Esophagus squamous epithelium (tissue), 5 donors: ENCODE data around the gene AFAP1L2. TPM values are rescaled to one million over a fixed set of nuclear protein-coding genes. Genes with fewer than 3 reads are reported as not detected.
A peak's percentile ranks its signal among the peaks of the same experiment; 100 is the strongest.

ENCODE experiments used
- DNase-seq: peaks from one replicate; lab custom pipeline; 2025; lab: John Stamatoyannopoulos, UW
- H3K27ac ChIP-seq, 4 donors: fragments of 200-600 bp; sonication (generic); one replicate each; pipeline ENCODE4 v1.5.1; 2016 to 2019; ENCODE audit warnings: mild to moderate bottlenecking in 1 of 4
- H3K27me3 ChIP-seq, 4 donors: fragments of 200-600 bp; sonication (generic); 1 replicate in 3 of 4; 2 replicates in 1 of 4; pipeline versions ENCODE4 v1.5.1 to v1.6.0; 2017 to 2021; ENCODE audit warnings: antibody characterized with exemption in 1 of 4
- H3K36me3 ChIP-seq, 3 donors: fragments of 200-600 bp; sonication (generic); one replicate each; pipeline ENCODE4 v1.5.1; 2016 to 2019
- H3K4me1 ChIP-seq, 3 donors: fragments of 200-600 bp; sonication (generic); one replicate each; pipeline ENCODE4 v1.5.1; 2017 to 2019
- H3K4me3 ChIP-seq, 4 donors: fragments of 200-600 bp; sonication (generic); 1 replicate in 3 of 4; 2 replicates in 1 of 4; pipeline ENCODE4 v1.5.1; 2016 to 2019; ENCODE audit warnings: mild to moderate bottlenecking in 2 of 4, moderate library complexity in 1 of 4
- H3K9me3 ChIP-seq, 3 donors: fragments of 200-600 bp; sonication (generic); one replicate each; pipeline ENCODE4 v1.5.1; 2016 to 2019
- POLR2A ChIP-seq, 4 donors: fragments of 450-650 bp; IDR thresholded peaks; one replicate each; pipeline ENCODE4 v1.6.1; 2017; ENCODE audit warnings: antibody characterized with exemption in 4 of 4, mild to moderate bottlenecking in 4 of 4, moderate library complexity in 3 of 4
- WGBS, 2 donors: methylation state at CpG; one replicate each; pipeline ENCODE4 v1.1.5; 2018; 5-methylcytosine and 5-hydroxymethylcytosine counted together
- intact Hi-C: fragments of 100-400 bp; cut with DNase I; formaldehyde crosslinking; loops from one replicate; pipeline ENCODE4 v1.15.0; 2022
- total RNA-seq, 4 donors: library from RNA; depleted of rRNA; stranded (reverse); fragments of >200 nt; gene quantifications; one replicate each; pipeline ENCODE4 v1.1.0, GENCODE V29; 2016
- TF ChIP-seq, protein P1 (sequence below), 6 experiments: fragments of 450-650 bp in 4 of 6; fragments of 200-600 bp in 2 of 6; sonication (generic) in 2 of 6; IDR thresholded peaks; one replicate each; pipeline ENCODE4 v1.5.1; 2016 to 2019; ENCODE audit warnings: antibody characterized with exemption in 6 of 6, mild to moderate bottlenecking in 4 of 6, moderate library complexity in 4 of 6
- donor health status: DM: yes; HTN: yes; CAD: no.

AFAP1L2 gene
- total RNA-seq, 4 donors from 2014 or later, result 9.8 to 15.5 (median 11.8) TPM

DNA sequence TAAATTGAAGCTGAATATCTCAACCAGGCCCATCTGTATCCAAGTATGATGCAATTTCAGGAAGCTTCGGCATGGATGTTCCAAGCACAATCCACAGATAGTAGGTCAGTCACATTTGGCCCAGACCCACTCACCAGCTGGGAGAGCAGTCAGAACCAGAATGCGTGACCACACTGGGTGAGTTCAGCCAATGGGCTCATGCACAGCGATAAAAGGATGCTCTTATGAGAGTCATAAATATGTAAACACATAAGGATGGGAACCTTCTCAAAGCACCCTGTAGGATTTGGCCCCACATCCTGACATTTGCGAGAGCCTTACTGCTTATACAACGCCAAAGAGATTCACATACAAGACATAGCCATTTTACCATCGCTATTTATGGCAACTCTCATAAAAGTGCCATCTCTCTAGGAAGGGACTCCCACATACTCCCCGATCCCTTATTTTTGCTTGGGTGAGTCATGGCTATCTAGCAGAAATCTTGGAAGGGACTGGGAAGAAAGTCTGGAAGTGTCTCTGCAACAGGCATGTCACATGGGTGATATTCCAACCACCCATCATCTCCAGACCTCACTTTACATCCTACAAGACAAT is 3.0 kb downstream of the AFAP1L2 start:
- no peaks in the 10 kb centered on the region for H3K36me3 ChIP-seq
- peak overlapping the region in 3 of 4 donors; percentile 67 to 87 (median 78) for H3K27ac ChIP-seq
- 64 to 69% methylated on average over 7 of the region's 7 CpGs for WGBS, 2 donors
- no peak for TF ChIP-seq POLR2A (IDR thresholded peaks at IDR 0.05)
- TF ChIP-seq, protein P1, sequence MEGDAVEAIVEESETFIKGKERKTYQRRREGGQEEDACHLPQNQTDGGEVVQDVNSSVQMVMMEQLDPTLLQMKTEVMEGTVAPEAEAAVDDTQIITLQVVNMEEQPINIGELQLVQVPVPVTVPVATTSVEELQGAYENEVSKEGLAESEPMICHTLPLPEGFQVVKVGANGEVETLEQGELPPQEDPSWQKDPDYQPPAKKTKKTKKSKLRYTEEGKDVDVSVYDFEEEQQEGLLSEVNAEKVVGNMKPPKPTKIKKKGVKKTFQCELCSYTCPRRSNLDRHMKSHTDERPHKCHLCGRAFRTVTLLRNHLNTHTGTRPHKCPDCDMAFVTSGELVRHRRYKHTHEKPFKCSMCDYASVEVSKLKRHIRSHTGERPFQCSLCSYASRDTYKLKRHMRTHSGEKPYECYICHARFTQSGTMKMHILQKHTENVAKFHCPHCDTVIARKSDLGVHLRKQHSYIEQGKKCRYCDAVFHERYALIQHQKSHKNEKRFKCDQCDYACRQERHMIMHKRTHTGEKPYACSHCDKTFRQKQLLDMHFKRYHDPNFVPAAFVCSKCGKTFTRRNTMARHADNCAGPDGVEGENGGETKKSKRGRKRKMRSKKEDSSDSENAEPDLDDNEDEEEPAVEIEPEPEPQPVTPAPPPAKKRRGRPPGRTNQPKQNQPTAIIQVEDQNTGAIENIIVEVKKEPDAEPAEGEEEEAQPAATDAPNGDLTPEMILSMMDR (IDR thresholded peaks at IDR 0.05), result no peak
- H3K9me3 ChIP-seq, result no peaks in the 10 kb centered on the region
- intact Hi-C loops, result no loop called here
- no peak for DNase-seq
- H3K4me1 ChIP-seq, result peaks cover 3 to 92% (median 40%) of the 10 kb centered on the region in 3 donors
- no peak overlapping the region for H3K4me3 ChIP-seq
- H3K27me3 ChIP-seq, result peaks cover 0 to 27% (median 0%) of the 10 kb centered on the region in 4 donors

DNA sequence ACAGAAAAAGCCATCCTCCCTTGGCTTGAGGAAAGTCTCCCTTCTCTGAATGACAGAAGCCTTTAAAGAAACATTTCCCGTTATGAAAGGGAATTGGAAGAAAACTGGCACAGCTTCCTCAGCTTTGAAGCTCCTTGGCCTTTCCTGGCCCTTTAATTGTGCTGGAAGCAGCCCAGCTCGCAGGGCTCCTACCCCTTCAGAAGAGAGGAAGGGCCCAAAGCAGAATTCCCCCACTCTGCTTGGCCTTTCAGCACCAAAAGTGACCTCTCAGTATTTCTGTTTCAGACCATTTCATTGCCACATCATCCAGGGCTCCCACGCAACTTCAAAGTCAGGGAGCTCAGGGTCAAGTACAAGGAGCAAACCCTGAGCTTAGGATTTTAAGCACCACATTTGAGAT is 4.2 kb downstream of the AFAP1L2 start:
- Histone ChIP-seq H3K36me3 (no peaks in the 10 kb centered on the region), H3K9me3 (no peaks in the 10 kb centered on the region), H3K4me1 (peaks cover 3 to 92% (median 41%) of the 10 kb centered on the region in 3 donors), H3K4me3 (no peak overlapping the region), H3K27ac (peak overlapping the region in 3 of 4 donors; percentile 3 to 87 (median 78)), H3K27me3 (peaks cover 0 to 26% (median 0%) of the 10 kb centered on the region in 4 donors)
- intact Hi-C loops, result no loop called here
- TF ChIP-seq POLR2A (IDR thresholded peaks at IDR 0.05), result no peak
- TF ChIP-seq, protein P1 (IDR thresholded peaks at IDR 0.05), result no peak
- DNase-seq, result no peak
- 41 to 49% methylated on average over 2 of the region's 3 CpGs for WGBS, 2 donors

DNA sequence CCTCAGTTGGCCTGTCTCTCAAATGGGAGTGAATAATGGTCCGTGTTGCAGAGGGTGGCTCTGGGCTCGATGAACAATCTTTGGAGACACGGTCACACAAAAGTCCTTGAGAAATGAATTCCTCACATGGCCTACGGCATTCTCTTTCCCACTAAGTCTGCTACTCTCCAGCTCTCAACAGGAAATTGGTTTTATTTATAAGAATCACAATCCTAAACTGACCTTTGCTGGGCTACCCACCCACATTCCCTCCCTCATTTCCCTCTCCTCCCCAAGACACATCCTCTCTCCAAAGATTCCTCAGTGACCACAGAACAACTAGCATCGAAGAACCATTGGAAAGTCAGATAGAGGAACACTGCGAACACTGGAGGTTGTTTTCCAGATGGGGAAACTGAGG is 4.7 kb downstream of the AFAP1L2 start:
- DNase-seq, result no peak
- H3K4me3 ChIP-seq, result no peak overlapping the region
- H3K9me3 ChIP-seq, result no peaks in the 10 kb centered on the region
- TF ChIP-seq POLR2A (IDR thresholded peaks at IDR 0.05), result no peak
- TF ChIP-seq, protein P1 (IDR thresholded peaks at IDR 0.05), result no peak
- H3K36me3 ChIP-seq, result no peaks in the 10 kb centered on the region
- H3K27me3 ChIP-seq, result peaks cover 0 to 21% (median 0%) of the 10 kb centered on the region in 4 donors
- WGBS, 2 donors, result 59 to 70% methylated on average over 6 of the region's 6 CpGs
- intact Hi-C loops, result no loop called here
- peaks cover 3 to 91% (median 41%) of the 10 kb centered on the region in 3 donors for H3K4me1 ChIP-seq
- peak overlapping the region in 3 of 4 donors; percentile 3 to 87 (median 78) for H3K27ac ChIP-seq

DNA sequence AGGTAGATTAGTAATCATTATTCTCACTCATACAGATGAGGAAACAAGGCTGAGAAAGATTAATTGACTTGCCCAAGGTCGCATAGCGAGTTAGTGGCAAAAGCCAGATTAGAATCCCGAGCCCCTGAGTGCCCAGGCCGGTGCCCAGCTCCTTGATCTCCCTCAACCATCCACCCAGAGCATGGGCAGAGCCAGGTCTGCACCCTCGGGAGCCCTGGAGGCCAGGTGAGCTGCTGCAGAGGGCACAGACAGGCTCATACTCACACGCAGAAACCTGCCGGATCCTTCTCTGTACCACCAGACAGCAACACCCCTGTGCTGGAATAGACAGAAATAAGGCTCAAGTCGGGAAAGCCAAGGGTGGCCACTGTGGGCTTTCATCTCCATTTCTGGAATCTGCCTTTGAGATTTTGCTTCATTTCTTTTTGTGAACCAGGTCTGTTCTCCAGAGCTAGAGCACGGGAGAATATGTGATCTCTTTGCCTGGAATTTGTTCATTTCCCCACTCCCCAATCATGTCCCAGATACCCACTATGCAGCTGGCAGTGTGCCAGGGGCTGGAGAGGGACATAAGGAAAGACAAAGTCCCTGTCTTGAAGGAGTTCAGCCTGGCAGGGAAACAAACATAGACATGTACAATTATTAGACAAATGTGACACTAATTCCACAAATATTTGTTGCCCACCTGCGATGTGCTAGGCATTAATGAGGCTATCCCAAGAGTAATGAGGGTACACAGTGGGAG is 5.5 kb downstream of the AFAP1L2 start:
- Histone ChIP-seq H3K9me3 (no peaks in the 10 kb centered on the region), H3K27me3 (peaks cover 0 to 13% (median 0%) of the 10 kb centered on the region in 4 donors), H3K4me1 (peaks cover 3 to 91% (median 41%) of the 10 kb centered on the region in 3 donors), H3K27ac (peak overlapping the region in 2 of 4 donors; percentile 78 to 87), H3K4me3 (no peak overlapping the region), H3K36me3 (no peaks in the 10 kb centered on the region)
- no peak for DNase-seq
- intact Hi-C loops, result no loop called here
- TF ChIP-seq, protein P1 (IDR thresholded peaks at IDR 0.05), result no peak
- no peak for TF ChIP-seq POLR2A (IDR thresholded peaks at IDR 0.05)
- 71% methylated on average over 8 to 10 of the region's 10 CpGs for WGBS, 2 donors

DNA sequence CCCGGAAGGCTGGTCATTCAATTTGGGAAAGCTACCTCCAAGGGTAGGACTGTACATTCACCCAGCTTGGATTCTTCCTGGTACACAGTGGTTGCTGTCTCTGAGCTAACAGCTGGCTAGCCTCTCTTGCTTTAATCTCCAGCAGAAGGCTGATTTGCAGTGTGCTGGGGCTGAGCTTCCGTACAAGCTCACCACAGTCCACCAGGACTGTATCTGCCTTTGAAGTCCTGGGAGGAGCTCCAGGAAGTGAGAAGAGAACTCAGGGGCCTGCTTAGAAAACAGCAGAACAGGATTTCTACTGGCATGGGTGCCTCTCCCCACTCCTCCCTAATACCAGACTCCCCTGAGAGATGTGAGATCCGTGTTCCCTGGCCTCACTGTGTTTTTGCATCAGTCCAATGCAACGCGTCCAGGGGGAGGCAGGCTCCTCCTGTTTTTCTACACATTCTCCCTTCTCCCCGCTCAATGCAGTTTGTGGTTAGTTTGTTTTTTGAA is 6.6 kb downstream of the AFAP1L2 start:
- peak overlapping the region in 2 of 4 donors; percentile 10 to 37 for H3K4me3 ChIP-seq
- peaks cover 0 to 91% (median 45%) of the 10 kb centered on the region in 3 donors for H3K4me1 ChIP-seq
- TF ChIP-seq POLR2A (IDR thresholded peaks at IDR 0.05), result no peak
- TF ChIP-seq, protein P1 (IDR thresholded peaks at IDR 0.05), result no peak
- H3K27me3 ChIP-seq, result peaks cover 0 to 3% (median 0%) of the 10 kb centered on the region in 4 donors
- no peaks in the 10 kb centered on the region for H3K9me3 ChIP-seq
- H3K27ac ChIP-seq, result peak overlapping the region in 3 of 4 donors; percentile 47 to 70 (median 55)
- no peaks in the 10 kb centered on the region for H3K36me3 ChIP-seq
- WGBS, 2 donors, result 46 to 77% methylated on average over 5 to 6 of the region's 6 CpGs
- intact Hi-C loops, result no loop called here
- DNase-seq, result no peak
